Stimulated activated CD4-positive, alpha-beta T cell treated with anti-CD3 and anti-CD28 coated beads, TNF-alpha, amount 100 ng/mL, for 4 hours (primary cell): ENCODE data around the gene RNF224.
A peak's percentile ranks its signal among the peaks of the same experiment; 100 is the strongest.

Experiments
- DNase-seq, 3 experiments: peaks; one replicate each; pipeline ENCODE4 v3.0.0-alpha.2; 2020; ENCODE audit warnings: low read depth in 3 of 3

The RNF224 gene

DNA sequence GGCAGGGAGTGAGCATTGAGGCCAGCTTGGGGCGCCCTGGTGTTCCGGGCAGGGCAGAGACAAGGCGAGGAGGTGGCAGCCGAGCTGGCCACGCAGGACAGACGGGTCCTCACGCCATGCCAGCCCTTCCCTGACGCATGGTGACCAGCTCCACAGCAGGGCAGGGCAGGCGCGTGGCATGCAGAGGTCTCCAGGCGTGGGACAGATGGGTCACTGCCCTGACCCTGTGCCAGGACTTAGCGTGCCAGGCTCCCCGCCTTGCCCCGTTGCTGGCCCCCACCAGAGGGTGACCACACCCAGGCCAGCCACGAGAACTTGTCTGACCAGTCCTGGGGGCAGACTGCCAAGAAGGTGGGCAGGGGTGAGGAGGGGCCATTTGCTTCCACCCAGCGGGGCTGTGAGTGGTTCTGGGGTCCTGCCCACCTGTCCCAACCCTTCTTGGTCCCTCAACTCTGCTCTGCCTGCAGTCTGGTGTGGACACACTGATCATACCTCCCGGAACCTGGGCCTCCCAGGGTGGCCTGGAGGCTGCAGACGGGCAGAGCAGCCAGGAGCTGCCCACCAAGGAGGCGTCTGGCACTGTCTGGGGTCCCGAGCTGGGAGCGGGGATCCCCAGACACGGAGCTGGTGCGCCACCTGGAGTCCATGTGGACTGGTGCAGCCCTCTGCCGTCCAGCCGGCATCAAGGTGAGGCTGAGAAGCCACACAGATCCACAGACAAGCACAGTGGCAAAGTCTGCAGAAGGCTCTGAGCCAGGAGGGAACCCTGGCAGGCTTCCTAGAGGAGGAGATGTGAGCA lies at the start of gene RNF224:
Gene RNF224, plus strand, starts transcription at position 449 of the 799 bp plus-strand sequence. CDS start 834 bp downstream, outside the sequence.
- peak; percentile 65 to 71 (median 67) for DNase-seq

DNA sequence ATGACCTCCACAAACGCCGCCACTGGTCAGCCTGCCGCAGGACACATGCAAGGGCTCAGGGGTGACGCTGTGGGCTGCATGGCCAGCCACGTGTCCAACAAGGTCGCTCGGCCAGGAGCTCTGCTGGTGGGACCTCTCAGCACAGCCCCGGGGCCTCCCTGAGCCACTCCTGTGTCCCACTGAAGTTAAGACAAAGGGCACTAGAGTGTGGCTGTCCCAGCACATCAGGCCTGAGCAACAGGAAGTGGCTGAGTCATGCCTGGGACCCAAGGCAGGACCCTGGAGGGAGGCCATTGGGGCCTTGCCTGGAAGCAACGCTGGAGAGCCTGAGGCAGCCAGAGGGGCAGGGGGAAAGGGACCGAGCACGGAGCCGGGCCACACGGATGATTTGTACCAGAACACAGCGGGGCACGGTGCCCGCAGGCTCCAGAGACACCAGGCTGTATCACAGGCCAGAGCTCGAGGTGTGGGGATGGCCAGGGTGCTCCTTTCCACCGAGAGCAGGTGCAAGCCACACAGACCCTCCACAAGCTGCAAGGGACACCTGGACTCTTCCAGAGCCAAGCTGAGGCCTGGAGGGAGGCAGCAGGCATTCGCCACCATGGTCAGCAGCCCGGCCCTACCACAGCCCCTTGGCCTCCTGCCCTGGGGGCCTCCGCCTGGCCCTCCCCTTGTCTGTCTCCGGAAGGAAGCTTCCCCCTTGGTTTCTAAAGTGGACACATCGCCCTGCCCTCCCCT lies 48.9 kb upstream of the RNF224 start:
- no peak for DNase-seq

DNA sequence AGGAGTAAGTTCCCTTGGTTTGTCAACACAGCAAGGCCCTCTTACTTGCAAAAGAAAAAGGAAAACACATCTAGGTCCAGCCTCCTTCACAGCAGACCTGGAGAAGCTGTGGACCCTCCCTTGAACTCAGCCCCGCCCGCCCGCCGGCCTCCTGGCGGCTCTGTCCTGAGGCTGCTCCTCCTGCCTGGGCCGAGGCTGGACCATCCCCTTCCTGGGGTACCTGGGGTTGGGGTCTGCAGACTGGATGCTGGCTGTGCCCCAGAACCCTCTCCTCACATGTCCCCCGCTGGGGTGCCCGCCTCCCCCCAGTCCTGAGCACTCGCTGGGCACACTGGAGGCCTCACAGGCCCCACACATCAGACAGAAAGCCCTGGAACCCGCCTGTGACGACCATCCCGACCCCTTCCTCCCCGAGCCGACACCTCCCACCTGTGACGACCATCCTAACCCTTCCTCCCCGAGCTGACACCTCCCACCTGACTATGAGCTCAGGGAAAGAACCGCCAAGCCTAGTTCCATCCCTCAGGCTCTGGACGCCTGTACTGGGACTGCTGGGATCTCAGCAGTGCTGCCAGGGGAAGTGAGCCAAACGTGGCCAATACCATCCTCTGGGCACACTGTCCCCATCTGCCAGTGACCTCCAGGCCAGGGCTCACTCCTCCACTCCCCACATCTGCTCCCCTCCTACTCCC lies 48.2 kb upstream of the RNF224 start:
- no peak for DNase-seq

DNA sequence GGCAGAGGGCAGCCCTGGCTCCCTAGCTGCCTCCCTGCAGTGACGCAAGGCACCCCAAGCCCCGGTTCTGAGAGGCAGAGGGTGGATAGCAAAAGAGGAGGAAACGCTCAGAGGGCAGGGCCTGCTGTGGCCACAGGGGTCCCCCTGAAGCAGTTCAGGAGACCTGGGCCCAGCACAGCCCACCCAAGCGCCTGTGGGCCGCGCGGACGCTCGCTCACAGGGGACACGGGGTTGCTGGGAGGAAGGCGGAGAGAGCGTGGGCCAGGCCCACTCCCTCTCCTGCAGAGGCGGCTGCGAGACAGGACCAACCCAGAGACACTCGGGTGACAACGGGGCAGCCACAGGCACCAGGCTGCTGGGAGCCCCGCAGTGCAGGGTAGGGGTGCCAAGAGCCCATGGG lies 47.5 kb upstream of the RNF224 start:
- DNase-seq: no peak

DNA sequence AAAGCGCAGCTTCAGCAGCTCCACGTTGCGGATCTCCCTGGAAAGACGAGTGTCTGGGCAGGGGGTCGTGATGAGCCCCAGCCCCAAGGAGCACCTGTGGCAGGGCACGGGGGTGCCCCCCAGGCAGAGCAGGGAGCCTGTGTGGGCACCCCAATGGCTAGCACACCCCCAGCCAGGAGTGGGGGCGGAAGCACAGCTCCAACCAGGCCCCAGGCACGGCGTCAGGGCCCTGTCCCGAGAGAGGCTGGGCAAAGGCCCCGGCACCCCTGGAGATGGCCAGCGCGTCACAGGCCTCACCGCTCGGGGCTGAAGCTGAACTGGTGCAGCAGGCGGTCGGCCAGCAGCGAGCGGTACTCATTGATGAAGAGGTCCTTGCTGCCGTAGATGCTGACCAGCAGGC lies 46.8 kb upstream of the RNF224 start:
- DNase-seq: no peak

DNA sequence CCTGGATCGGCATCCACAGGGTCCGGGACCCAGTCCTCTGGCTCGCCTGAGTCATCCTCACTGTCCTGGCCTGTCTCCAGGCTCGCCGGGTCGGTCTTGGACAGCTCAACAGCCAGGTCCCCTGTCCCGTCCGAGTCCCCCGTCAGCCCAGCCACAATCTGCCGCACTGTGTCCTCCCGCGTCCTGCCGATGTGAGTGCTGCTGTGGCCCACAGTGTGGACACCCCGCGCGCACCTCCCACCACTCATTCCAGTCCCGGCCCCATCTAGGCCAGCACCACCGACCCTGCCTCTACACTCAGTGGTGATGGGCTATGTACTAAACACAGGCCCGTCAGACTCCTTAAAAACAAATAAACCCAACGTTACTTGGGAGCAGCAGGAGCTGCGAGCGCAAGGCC lies 45.6 kb upstream of the RNF224 start:
- DNase-seq: no peak

DNA sequence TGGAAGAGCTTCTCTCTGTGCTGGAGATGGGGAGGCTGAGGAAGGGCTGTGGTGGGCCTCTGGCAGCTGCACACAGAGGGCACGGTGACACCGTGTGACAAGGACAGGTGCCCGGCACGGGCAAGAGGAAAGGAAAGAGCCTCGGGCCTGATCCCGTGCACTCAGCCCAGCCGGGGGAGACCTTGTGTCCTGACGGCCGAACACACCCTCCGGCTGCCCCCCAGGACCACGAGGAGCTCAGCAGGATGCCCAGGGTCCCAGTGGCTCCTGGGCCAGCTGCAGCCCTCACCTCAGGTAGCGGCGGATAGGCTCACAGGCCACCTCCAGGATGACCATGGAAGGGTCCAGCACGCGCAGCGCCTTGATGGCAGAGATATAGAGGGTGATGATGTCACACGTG lies 44.5 kb upstream of the RNF224 start:
- DNase-seq: no peak

DNA sequence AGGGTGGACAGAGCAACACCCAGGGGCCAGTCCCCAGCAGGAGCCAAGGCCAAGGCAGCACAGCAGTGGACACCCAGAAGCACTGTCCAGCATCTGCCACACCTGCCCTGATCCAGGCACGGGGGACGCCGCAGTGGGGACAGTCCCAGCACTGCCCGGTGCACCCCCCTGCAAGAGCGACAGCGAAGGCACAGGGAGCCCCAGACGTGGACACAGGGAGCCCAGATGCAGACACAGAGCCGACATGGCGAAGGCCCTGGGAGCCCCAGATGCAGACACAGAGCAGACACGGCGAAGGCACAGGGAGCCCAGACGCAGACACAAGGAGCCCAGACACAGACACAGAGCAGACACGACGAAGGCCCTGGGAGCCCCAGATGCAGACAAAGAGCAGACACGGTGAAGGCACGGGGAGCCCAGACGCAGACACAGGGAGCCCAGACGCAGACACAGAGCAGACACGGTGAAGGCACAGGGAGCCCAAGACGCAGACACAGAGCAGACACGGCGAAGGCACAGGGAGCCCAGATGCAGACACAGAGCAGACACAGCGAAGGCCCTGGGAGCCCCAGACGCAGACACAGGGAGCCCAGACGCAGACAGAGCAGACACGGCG lies 43.2 kb upstream of the RNF224 start:
- DNase-seq: no peak

DNA sequence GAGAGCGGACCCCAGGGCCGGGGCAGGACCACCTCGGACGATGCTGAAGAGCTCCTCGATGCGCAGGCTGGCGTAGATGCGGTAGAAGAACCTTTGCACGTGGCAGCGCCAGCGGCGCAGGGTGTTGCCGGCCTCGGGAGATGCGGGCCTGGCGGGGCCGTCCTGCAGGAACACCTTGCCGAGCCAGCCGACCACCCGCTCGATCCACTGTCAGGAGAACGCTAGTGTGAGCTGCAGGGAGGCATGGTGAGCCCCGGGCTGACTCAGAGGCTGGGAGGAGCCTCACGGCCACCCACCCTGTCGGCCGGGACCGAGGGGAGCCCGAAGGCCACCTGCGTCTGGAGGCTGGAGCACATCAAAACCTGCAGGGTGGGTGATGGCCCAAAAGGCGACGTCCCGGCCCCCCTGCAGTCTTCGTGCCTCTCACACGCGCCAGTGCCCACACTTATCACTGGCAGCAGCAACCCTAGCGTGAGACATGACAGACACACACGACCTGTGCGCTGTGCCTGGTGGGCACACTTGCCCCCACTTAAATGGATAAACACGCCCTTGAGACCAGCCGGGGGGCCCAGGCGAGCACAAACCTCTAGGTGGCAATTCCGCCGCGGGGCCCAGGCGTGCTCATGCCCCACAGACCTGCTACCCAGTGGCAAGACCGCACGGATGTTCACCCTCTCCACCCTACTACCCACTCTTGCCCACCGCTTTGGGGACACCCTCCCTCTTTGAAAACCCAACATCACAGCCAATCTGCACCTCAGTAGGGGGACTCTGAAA lies 42.2 kb upstream of the RNF224 start:
- DNase-seq: no peak

DNA sequence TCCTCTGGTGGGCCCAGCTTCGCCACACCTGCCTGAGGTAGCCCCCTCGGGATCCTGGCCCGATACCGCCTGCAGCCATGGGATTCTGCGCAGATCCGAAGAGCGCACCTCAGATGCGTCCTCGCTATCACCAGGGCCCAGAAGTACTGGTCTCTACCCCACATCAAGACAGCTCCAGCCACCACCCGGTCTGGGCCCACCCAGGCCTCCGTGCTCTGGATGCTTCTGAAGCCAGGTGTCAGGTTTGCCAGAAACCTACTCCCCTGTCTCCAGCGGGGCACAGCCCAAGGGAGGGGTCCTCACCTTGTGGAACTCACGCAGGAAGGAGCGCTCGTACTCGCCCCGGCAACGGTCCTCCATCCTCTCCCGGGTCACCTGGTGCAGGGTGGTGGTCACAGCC lies 41.4 kb upstream of the RNF224 start:
- no peak for DNase-seq

DNA sequence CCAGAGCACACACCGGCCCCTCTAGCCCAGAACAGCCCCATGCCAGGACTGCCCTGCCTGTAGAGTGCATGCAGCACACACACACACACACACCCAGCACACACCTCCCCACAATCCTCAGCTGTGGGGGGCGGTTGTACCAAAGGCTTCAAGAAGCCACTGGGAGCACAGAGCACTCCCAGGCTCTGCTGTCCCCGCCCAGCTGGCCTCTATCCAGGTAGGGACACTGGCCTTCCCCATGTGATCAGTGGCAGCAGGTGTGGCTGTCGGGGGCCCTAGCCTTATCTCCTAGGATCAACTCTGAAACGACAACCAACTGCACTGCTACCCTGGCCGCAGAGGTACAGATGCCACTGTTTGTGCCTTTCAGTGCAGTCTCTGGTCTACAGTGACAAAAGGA lies 40.9 kb upstream of the RNF224 start:
- DNase-seq: no peak

DNA sequence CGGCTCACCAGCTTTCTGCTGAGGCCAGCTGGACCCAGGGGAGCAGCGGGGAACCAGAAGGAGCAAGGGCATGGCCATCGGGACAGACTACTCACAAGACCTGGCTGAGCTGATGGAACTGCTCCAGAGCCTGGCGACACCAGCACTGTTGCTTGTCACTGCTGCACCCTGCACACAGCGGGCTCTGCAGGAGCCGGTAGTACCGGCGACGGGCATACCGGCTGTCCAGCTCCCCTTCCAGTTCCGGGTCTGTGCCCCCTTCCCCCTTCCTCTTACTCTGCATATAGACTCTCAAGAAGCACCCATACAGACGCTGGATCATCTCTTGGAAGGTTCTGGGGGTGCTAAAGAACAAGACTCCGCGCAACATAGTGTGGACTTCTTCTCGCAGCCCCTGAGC lies 39.9 kb upstream of the RNF224 start:
- no peak for DNase-seq

DNA sequence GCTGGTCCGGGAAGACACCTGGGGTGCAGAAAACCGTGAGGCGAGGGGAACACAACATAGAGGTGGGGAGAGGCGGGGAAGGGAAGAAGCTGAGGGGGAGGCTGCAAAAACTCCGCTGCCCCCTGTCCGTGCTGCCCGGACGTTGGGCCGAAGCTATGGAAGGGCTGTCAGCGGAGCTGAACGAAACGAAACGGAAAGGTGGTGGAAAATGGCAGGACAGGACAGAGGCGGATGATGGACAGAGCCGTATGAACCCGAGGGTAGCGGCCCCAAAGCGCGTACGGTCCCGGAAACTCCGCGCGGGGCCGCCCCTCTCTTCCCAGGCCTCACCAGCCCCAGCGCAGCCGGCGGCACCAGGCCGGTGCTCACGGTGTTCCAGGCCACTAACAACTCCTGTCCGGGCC lies 39.2 kb upstream of the RNF224 start:
- DNase-seq: no peak

DNA sequence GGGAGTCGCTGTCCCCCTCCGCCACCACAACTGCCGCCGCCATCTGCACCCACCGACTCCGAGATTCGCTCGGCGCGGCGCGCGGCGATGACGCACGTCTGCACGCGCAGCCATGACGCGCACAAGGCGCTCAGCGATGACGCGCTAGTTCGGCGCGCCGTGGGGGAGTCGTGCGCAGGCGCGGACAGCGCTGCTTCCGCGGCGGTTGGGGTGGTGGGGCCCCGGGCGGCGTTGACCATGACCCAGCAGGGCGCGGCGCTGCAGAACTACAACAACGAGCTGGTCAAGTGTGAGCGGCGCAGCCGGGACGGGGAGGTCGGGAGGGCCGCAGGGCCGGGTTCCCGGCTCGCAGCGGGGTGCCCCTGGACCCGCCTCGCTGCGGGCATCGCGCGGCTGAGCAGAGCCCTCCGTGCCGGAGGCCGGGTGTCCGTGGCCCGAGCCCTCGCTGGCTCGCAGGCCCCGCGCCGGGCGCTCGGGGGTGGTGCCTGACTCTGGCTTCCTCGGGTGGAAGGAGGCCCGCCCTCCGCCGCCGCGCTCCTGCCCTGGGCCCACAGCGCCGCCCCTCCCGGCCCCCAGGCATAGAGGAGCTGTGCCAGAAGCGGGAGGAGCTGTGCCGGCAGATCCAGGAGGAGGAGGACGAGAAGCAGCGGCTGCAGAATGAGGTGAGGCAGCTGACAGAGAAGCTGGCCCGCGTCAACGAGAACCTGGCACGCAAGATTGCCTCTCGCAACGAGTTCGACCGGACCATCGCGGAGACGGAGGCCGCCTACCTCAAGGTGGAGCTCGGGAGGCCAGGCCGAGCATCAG lies 38.6 kb upstream of the RNF224 start, which contains the start of the genes ANAPC2 and SSNA1:
Gene ANAPC2, minus strand, starts transcription at position 71 of the 807 bp plus-strand sequence. Its CDS starts 28 bp downstream, at position 43.
Gene SSNA1, plus strand, starts transcription at position 187 of the 807 bp plus-strand sequence. Its CDS starts 51 bp downstream, at position 238.
- peak; percentile 84 to 87 (median 86) for DNase-seq

DNA sequence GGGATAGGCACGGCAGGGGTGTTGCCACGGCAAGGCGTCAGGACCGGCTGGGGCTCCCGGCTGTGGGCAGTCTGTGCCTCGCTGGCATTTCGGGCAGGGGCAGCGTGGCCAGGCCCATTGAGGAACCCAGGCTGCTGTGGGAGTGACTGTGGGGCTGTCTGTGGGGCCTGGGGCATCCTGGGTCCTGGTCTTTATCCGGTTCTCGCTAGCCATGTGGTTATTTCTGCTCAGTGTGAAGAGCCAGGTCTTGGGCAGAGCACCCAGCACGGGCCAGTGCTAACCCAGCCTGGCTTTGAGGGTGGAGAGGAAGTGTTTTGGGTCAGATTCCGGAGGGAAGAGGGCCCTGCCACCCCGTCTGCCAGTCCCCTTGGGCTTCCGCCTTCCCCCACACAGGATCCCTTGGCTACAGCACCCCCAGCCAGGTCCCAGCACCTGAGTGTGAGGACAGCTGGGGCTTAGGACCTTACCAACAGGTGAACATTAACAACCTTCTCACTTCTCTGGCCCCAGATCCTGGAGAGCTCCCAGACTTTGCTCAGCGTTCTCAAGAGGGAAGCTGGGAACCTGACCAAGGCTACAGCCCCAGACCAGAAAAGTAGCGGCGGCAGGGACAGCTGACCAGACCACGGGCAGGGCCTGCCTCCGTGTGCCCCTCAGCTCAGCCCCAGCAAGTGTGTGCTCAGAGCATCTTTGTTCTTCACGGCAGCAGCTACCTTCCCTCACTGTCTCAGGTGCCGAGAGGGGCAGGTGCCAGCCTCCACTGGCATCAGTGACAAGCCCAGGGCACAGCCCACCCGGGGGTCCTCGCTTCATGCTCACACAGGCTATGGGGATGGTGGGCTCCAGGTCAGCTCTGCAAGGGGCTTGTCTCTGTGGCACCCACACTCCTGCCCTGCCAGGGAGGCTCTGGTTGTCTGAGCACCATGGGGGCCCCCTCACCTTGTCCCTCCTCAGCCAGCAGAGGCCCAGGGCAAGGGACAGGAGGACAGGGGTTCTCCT lies 37.7 kb upstream of the RNF224 start:
- no peak for DNase-seq

DNA sequence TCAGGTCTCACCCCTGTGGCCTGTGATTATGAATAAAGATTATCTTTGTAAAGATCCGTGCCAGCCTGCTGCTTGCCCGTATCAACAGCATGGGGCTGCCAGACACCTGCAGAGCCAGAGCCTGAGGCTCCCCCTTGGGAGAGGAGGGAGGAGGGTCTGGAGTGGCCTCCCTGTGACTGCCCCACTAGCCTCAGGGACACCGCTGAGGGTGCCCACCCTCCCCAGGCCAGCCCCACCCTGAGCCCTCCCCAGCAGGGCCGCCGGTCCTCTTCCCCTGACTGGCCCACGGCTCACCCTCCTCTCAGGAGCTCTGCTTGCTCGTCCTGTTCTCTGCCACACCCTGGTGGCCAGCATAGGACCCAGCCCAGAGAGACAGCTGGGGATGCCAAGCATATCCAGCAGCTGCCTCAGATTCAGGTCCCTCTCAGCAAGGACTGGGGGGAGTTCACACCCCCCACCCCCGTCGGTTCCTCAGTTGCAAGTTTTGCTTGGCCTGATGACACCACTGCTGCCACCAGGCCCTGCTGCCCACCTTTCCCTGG lies 36.9 kb upstream of the RNF224 start:
- DNase-seq: no peak

DNA sequence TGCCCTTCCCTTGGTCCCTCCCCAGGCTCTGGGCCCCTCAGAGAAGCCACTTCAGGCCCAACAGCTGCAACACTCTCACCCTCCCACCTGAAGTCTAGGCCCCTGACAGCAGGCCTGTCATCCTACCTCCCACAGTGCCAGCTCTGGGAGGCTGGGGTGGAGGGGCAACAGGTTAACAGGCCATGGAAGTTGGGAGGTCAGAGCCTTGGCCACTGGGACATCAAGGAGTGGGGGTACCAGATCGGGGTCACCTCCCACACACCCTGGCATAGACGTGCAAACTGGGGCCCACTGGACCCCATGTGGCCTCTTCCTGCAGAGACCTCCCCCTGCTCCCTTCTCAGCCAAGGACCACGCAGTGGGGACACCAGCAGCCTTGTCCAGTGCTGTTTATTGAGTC lies 36.1 kb upstream of the RNF224 start:
- DNase-seq: no peak

DNA sequence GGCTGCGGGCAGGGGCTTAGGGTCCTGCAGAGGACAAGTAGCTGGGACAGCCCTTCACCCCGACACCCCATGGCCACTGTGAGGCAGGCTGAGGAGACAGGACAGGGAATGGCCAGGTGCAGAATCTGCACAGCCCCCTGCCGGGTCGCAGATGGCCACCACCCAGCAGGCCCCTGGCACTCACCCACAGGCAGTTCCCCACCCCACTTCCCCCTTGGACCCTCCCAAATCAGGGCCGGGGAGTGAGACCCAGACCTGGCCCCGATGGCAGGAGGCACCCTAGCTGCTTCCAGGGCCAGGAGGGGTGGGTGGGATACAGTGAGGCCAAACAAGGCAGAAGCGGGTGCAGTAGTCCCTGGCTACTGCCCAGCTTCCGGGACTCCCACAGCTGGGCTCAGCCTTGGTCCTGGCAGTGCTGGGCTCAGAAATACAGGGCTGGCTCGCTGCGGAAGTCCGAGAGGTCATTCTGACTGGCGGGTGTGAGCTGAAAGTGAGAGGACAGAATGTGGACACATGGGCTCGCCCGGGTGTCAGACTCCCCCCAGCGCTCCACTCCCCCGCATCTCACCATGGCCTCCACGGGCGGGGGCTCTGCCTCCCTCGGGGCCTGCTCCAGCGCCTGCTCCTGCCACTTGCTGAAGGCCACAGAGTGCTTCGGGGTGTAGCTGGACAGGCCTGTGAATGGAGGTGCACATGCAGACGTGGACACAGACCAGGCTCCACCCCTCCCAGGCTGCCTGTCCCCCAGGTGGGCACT lies 35.4 kb upstream of the RNF224 start:
- DNase-seq: no peak
